ENCODE measurements around the gene PRPF39. TPM values are rescaled to one million over a fixed set of nuclear protein-coding genes. Genes with fewer than 3 reads are reported as not detected.

The PRPF39 gene
- total RNA-seq, 1 donor from 2014 or later = 47.8 TPM

DNA sequence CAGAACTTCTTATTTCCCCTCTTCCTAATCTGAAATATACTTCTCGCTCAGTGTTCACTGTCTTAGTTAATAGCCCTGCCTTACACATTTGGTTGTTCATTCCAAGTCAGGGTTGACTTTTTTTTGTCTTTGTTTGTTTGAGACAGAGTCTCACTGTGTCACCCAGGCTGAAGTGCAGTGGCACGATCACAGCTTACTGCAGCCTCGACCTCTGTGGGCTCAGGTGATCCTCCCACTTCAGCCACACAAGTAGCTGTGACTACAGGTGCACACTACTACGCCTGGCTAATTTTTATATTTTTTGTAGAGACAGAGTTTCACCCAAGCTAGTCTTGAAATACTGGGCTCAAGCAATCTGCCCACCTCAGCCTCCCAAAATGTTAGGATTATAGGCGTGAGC lies 42.3 kb upstream of the PRPF39 start:
- H3K36me3 Mint-ChIP-seq (ENCODE audit: low read depth, unreplicated experiment) = peaks cover 31% of the 10 kb centered on the region
- no peak for DNase-seq (ENCODE audit: low spot score)
- no peak overlapping the region for H3K27ac Mint-ChIP-seq (ENCODE audit: unreplicated experiment)
- H3K27me3 Mint-ChIP-seq (ENCODE audit: unreplicated experiment) = no peaks in the 10 kb centered on the region
- no peak overlapping the region for H3K4me3 Mint-ChIP-seq (ENCODE audit: unreplicated experiment)
- H3K4me1 Mint-ChIP-seq (ENCODE audit: unreplicated experiment) = no peaks in the 10 kb centered on the region
- no peaks in the 10 kb centered on the region for H3K9me3 Mint-ChIP-seq (ENCODE audit: unreplicated experiment)
- TF ChIP-seq, protein P1, sequence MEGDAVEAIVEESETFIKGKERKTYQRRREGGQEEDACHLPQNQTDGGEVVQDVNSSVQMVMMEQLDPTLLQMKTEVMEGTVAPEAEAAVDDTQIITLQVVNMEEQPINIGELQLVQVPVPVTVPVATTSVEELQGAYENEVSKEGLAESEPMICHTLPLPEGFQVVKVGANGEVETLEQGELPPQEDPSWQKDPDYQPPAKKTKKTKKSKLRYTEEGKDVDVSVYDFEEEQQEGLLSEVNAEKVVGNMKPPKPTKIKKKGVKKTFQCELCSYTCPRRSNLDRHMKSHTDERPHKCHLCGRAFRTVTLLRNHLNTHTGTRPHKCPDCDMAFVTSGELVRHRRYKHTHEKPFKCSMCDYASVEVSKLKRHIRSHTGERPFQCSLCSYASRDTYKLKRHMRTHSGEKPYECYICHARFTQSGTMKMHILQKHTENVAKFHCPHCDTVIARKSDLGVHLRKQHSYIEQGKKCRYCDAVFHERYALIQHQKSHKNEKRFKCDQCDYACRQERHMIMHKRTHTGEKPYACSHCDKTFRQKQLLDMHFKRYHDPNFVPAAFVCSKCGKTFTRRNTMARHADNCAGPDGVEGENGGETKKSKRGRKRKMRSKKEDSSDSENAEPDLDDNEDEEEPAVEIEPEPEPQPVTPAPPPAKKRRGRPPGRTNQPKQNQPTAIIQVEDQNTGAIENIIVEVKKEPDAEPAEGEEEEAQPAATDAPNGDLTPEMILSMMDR (IDR thresholded peaks at IDR 0.05; ENCODE audit: unreplicated experiment) = no peak

DNA sequence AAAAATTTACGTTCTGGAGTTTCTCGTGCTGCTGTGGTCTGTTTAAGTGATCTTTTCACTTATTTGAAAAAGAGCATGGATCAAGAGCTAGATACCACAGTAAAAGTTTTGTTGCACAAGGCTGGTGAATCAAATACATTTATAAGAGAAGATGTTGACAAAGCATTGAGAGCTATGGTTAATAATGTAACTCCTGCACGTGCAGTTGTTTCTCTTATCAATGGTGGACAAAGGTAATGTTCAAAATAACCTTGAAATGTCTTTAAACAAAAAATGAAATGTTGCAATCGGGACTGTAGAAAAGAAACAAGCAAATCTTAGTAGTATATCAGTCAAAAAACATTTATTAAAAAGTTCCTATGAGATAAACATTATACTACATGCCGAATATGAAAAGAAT lies 39.3 kb upstream of the PRPF39 start:
- TF ChIP-seq, protein P1 (IDR thresholded peaks at IDR 0.05; ENCODE audit: unreplicated experiment) = no peak
- H3K4me3 Mint-ChIP-seq (ENCODE audit: unreplicated experiment) = no peak overlapping the region
- no peak overlapping the region for H3K27ac Mint-ChIP-seq (ENCODE audit: unreplicated experiment)
- H3K27me3 Mint-ChIP-seq (ENCODE audit: unreplicated experiment) = peaks cover 2% of the 10 kb centered on the region
- H3K4me1 Mint-ChIP-seq (ENCODE audit: unreplicated experiment) = no peaks in the 10 kb centered on the region
- DNase-seq (ENCODE audit: low spot score) = no peak
- peaks cover 13% of the 10 kb centered on the region for H3K36me3 Mint-ChIP-seq (ENCODE audit: low read depth, unreplicated experiment)
- no peaks in the 10 kb centered on the region for H3K9me3 Mint-ChIP-seq (ENCODE audit: unreplicated experiment)

DNA sequence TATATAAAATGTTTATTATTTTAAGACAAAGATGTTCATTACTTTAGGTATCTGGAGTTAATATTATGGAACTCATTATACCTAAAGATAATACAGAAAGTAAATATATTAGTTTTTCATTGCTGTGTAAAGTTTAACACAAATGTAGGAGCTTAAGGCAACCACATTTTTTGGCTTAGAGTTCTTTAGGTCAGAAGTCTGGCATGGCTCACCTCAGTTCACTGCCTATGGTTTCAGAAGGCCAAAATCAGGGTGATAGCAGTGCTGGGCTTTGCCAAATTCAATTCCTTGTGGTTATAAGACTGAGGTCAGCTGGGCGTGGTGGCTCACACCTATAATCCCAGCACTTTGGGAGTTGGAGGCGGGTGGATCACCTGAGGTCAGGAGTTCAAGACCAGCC lies 35.5 kb upstream of the PRPF39 start:
- DNase-seq (ENCODE audit: low spot score) = no peak
- Mint-ChIP-seq H3K27ac (ENCODE audit: unreplicated experiment) (no peak overlapping the region), H3K9me3 (ENCODE audit: unreplicated experiment) (no peaks in the 10 kb centered on the region), H3K4me3 (ENCODE audit: unreplicated experiment) (no peak overlapping the region), H3K27me3 (ENCODE audit: unreplicated experiment) (peaks cover 2% of the 10 kb centered on the region), H3K4me1 (ENCODE audit: unreplicated experiment) (no peaks in the 10 kb centered on the region), H3K36me3 (ENCODE audit: low read depth, unreplicated experiment) (peaks cover 4% of the 10 kb centered on the region)
- TF ChIP-seq, protein P1 (IDR thresholded peaks at IDR 0.05; ENCODE audit: unreplicated experiment) = no peak

DNA sequence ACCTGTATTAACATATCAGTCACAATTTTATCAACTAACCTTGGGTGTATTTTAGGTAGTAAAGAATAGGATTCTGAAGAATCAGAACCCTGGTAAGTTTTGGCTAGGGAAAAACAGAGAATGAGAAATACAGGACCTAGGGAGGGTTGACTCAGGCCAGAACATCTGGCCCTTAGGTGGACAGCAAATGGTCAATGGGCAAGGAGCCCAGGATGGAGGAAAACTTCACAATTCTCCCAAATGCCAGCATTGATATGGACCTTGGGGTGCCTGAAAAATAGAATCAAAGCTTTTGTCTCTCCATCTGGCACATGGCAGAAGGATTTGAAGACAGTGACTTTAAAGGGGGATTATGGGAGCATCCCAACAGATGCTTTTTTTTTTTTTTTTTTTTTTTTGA lies 32.7 kb upstream of the PRPF39 start:
- TF ChIP-seq, protein P1 (IDR thresholded peaks at IDR 0.05; ENCODE audit: unreplicated experiment) = no peak
- Mint-ChIP-seq H3K36me3 (ENCODE audit: low read depth, unreplicated experiment) (peaks cover 10% of the 10 kb centered on the region), H3K4me3 (ENCODE audit: unreplicated experiment) (no peak overlapping the region), H3K27ac (ENCODE audit: unreplicated experiment) (no peak overlapping the region), H3K9me3 (ENCODE audit: unreplicated experiment) (no peaks in the 10 kb centered on the region), H3K4me1 (ENCODE audit: unreplicated experiment) (no peaks in the 10 kb centered on the region), H3K27me3 (ENCODE audit: unreplicated experiment) (peaks cover 2% of the 10 kb centered on the region)
- no peak for DNase-seq (ENCODE audit: low spot score)

DNA sequence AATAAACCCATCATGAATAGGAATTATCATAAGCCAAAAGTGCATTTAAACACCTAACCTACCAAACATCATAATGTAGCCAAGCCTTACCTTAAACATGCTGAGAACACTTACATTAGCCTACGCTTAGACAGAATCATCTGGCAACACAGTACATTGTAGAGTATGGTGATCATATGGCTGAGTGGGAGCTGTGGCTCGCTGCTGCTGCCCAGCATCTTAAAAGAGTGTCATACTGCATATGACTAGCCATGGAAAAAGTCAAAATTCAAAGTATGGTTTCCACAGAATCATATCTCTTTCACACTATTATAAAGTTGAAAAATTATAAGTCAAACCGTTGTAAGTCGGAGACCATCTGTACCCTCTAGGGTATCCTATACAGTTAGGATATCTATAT lies 32.0 kb upstream of the PRPF39 start:
- Mint-ChIP-seq H3K27ac (ENCODE audit: unreplicated experiment) (no peak overlapping the region), H3K9me3 (ENCODE audit: unreplicated experiment) (no peaks in the 10 kb centered on the region), H3K4me1 (ENCODE audit: unreplicated experiment) (no peaks in the 10 kb centered on the region), H3K27me3 (ENCODE audit: unreplicated experiment) (peaks cover 2% of the 10 kb centered on the region), H3K36me3 (ENCODE audit: low read depth, unreplicated experiment) (peaks cover 10% of the 10 kb centered on the region), H3K4me3 (ENCODE audit: unreplicated experiment) (no peak overlapping the region)
- TF ChIP-seq, protein P1 (IDR thresholded peaks at IDR 0.05; ENCODE audit: unreplicated experiment) = no peak
- DNase-seq (ENCODE audit: low spot score) = no peak

Data from endothelial cell (in vitro differentiated cells).